Measurements from ENCODE around the gene HEATR5B. TPM values are rescaled to one million over a fixed set of nuclear protein-coding genes. Genes with fewer than 3 reads are reported as not detected.

Gene HEATR5B
- polyA plus RNA-seq, 3 donors: 3.5 to 21.6 (median 3.8) TPM

DNA sequence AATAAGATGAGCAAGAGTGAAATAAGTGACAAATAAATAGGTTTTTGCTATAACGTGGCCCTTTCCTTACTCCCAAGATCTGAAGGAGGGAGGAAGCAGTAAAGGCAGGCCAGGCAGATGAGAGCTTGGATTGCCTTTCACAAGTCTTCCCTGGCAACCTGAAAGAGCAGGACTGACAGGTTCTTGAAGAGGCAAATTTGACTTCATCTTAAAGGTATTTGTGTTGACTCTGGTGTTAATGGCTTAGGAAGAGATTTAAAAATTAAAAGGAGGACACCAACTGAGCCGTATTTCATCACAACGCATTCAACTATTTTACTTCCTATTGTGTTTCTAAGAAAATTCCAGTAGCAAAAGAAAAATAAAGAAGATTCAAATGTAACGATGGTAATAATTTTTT lies 121.1 kb downstream of the HEATR5B start:
- Histone ChIP-seq H3K27ac (ENCODE audit: low read depth in 1 of 2, low read length in 2 of 2) (no peak overlapping the region), H3K9ac (ENCODE audit: insufficient read depth, low read length, poor library complexity, severe bottlenecking) (no peak overlapping the region), H3K9me3 (replicated peaks in 1 of 2; ENCODE audit: control insufficient read depth in 1 of 2, insufficient read depth in 1 of 2, low read length in 2 of 2) (no peaks in the 10 kb centered on the region), H2AFZ (ENCODE audit: insufficient read depth, low read depth, low read length, poor library complexity, severe bottlenecking) (no peak overlapping the region), H3K4me2 (replicated peaks; ENCODE audit: extremely low read depth, low read length, poor library complexity, severe bottlenecking) (no peak overlapping the region), H3K27me3 (ENCODE audit: control insufficient read depth in 2 of 2, insufficient read depth in 2 of 2, low read length in 2 of 2) (no peaks in the 10 kb centered on the region), H3K4me3 (replicated peaks in 1 of 3; ENCODE audit: low read depth in 2 of 3, low read length in 3 of 3) (no peak overlapping the region), H3K79me2 (ENCODE audit: insufficient read depth, low read length) (peaks cover 80% of the 10 kb centered on the region), H3K36me3 (replicated peaks in 1 of 2; ENCODE audit: control insufficient read depth in 1 of 2, insufficient read depth in 2 of 2, low read length in 2 of 2) (no peaks in the 10 kb centered on the region), H3K4me1 (ENCODE audit: control insufficient read depth in 1 of 2, insufficient read depth in 2 of 2, low read length in 2 of 2) (peaks cover 22 to 25% of the 10 kb centered on the region in 2 donors), H4K20me1 (ENCODE audit: insufficient read depth, low read length) (peaks cover 57% of the 10 kb centered on the region)
- no CpG with 5 or more reads among the region's 4 CpGs for WGBS (ENCODE audit: insufficient coverage)
- peaks cover 0 to 1% (median 0%) of the 10 kb centered on the region in 7 donors for H3K9me3 Mint-ChIP-seq
- H3K27me3 Mint-ChIP-seq (ENCODE audit: low read depth in 3 of 3): peaks cover 0 to 3% (median 2%) of the 10 kb centered on the region in 3 donors
- intact Hi-C loops (cut with micrococcal nuclease): no loop called here
- H3K27ac Mint-ChIP-seq: peak overlapping the region in 2 of 7 donors; percentile 33 to 36
- H3K4me3 Mint-ChIP-seq: no peak overlapping the region
- no peak for DNase-seq
- TF ChIP-seq, protein P1, sequence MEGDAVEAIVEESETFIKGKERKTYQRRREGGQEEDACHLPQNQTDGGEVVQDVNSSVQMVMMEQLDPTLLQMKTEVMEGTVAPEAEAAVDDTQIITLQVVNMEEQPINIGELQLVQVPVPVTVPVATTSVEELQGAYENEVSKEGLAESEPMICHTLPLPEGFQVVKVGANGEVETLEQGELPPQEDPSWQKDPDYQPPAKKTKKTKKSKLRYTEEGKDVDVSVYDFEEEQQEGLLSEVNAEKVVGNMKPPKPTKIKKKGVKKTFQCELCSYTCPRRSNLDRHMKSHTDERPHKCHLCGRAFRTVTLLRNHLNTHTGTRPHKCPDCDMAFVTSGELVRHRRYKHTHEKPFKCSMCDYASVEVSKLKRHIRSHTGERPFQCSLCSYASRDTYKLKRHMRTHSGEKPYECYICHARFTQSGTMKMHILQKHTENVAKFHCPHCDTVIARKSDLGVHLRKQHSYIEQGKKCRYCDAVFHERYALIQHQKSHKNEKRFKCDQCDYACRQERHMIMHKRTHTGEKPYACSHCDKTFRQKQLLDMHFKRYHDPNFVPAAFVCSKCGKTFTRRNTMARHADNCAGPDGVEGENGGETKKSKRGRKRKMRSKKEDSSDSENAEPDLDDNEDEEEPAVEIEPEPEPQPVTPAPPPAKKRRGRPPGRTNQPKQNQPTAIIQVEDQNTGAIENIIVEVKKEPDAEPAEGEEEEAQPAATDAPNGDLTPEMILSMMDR (IDR thresholded peaks at IDR 0.05): no peak
- peaks cover 9 to 17% of the 10 kb centered on the region in 2 donors for H3K36me3 Mint-ChIP-seq
- H3K4me1 Mint-ChIP-seq: peaks cover 36% of the 10 kb centered on the region

GRCh38 chr2:36960773-36961172 lies 123.4 kb downstream of the HEATR5B start:
- Histone ChIP-seq H3K4me1 (ENCODE audit: control insufficient read depth in 1 of 2, insufficient read depth in 2 of 2, low read length in 2 of 2) (peaks cover 13 to 14% of the 10 kb centered on the region in 2 donors), H3K36me3 (replicated peaks in 1 of 2; ENCODE audit: control insufficient read depth in 1 of 2, insufficient read depth in 2 of 2, low read length in 2 of 2) (no peaks in the 10 kb centered on the region), H3K79me2 (ENCODE audit: insufficient read depth, low read length) (peaks cover 97% of the 10 kb centered on the region), H3K27me3 (ENCODE audit: control insufficient read depth in 2 of 2, insufficient read depth in 2 of 2, low read length in 2 of 2) (no peaks in the 10 kb centered on the region), H2AFZ (ENCODE audit: insufficient read depth, low read depth, low read length, poor library complexity, severe bottlenecking) (no peak overlapping the region), H3K27ac (ENCODE audit: low read depth in 1 of 2, low read length in 2 of 2) (no peak overlapping the region), H3K9ac (ENCODE audit: insufficient read depth, low read length, poor library complexity, severe bottlenecking) (no peak overlapping the region), H4K20me1 (ENCODE audit: insufficient read depth, low read length) (peaks cover 79% of the 10 kb centered on the region), H3K9me3 (replicated peaks in 1 of 2; ENCODE audit: control insufficient read depth in 1 of 2, insufficient read depth in 1 of 2, low read length in 2 of 2) (no peaks in the 10 kb centered on the region), H3K4me2 (replicated peaks; ENCODE audit: extremely low read depth, low read length, poor library complexity, severe bottlenecking) (no peak overlapping the region), H3K4me3 (replicated peaks in 1 of 3; ENCODE audit: low read depth in 2 of 3, low read length in 3 of 3) (no peak overlapping the region)
- DNase-seq: no peak
- H3K36me3 Mint-ChIP-seq: peaks cover 17 to 19% of the 10 kb centered on the region in 2 donors
- H3K27ac Mint-ChIP-seq: peak overlapping the region in 1 of 7 donors; percentile 11
- H3K4me1 Mint-ChIP-seq: peaks cover 26% of the 10 kb centered on the region
- TF ChIP-seq, protein P1 (IDR thresholded peaks at IDR 0.05): no peak
- peaks cover 0 to 2% (median 0%) of the 10 kb centered on the region in 7 donors for H3K9me3 Mint-ChIP-seq
- no CpG with 5 or more reads among the region's 5 CpGs for WGBS (ENCODE audit: insufficient coverage)
- H3K4me3 Mint-ChIP-seq: no peak overlapping the region
- H3K27me3 Mint-ChIP-seq (ENCODE audit: low read depth in 3 of 3): peaks cover 0 to 4% (median 2%) of the 10 kb centered on the region in 3 donors
- intact Hi-C loops (cut with micrococcal nuclease): no loop called here
